ENCODE measurements around the gene PAQR6.

Gene PAQR6

DNA sequence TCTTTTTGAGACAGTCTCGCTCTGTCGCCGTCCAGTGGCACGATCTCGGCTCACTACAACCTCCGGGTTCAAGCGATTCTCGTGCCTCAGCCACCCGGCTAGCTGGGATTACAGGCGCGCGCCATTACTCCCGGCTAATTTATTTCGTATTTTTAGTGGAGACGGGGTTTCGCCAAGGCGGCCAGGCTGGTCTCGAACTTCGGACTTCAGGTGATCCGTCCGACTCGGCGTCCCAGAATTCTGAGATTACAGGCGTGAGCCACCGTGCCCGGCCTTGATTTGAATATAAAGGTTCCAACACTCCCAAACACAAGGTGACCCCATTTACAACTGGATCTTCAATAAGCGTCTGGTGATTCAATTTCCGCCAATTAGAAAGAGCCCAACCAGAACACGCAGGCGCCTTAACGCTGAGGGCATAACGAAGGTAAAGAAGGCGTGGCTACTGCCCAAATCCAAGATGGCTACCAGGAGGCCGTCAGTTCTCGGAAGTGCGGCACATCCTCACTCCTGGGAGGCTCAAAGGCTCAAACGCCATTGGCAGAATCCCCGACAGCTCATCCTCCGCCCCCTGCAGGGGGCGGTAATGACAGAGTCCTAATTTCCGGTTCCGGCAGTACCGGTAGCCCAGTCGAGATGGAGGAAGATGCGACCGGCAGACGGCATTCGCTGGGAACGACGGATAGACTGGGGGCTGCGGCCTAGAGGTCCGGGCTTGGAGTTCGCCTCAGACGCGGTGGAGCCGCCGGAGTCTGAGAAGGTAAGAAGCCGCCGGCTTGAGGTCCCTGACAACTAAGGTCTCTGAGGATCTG, 54.2 kb downstream of the PAQR6 start, which contains the start of gene SLC25A44:
Gene SLC25A44, plus strand, starts transcription at position 617 of the 812 bp plus-strand sequence. CDS start 5,744 bp downstream, outside the sequence.
- peak; percentile 96 for DNase-seq (ENCODE audit: low read depth)

Measured in CMK (cell line).